Measurements from ENCODE around the gene DMPK.
"Not testable (repeated sequence)": the region's sequence is repeated elsewhere in the genome, so short reads cannot be mapped to it uniquely, and the experiment has no call there.

Gene DMPK

DNA sequence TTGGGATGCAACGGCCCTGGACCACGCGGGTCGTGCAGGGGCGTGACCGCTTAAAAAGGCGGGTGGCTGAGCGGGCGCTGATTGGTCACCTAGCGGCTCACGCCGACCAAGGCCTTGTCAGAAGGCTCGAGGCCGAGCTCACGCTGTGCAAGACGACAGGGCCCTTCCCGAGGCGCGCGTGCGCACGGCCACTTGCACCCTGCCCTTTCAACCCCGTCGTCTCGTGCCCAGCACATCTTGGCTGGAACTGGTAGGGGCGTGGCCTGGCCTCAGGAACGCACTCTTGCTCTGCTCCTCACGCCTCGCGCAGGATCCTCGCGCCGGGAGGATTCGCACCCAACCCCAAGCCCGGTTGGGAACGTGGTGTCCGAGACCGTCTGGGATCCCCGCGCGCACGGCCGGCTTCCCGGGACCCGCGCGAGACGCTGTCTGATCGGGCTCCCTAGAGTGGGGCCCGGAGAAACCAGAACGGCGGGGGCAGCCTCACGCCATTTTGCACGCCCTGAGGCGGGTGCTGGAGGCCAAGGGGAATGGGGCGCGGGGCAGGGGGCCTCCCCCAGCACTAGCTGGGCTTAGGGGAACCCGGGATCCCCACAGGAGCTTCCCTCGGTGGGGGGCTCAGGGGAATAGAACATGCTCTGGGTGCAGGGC is 49.0 kb downstream of the DMPK start, which contains the start of gene MEIOSIN:
Gene MEIOSIN (plus strand): TSS at position 280 of the 651 bp plus-strand sequence. CDS start 1,938 bp downstream, outside the sequence.
- DNase-seq = no peak

DNA sequence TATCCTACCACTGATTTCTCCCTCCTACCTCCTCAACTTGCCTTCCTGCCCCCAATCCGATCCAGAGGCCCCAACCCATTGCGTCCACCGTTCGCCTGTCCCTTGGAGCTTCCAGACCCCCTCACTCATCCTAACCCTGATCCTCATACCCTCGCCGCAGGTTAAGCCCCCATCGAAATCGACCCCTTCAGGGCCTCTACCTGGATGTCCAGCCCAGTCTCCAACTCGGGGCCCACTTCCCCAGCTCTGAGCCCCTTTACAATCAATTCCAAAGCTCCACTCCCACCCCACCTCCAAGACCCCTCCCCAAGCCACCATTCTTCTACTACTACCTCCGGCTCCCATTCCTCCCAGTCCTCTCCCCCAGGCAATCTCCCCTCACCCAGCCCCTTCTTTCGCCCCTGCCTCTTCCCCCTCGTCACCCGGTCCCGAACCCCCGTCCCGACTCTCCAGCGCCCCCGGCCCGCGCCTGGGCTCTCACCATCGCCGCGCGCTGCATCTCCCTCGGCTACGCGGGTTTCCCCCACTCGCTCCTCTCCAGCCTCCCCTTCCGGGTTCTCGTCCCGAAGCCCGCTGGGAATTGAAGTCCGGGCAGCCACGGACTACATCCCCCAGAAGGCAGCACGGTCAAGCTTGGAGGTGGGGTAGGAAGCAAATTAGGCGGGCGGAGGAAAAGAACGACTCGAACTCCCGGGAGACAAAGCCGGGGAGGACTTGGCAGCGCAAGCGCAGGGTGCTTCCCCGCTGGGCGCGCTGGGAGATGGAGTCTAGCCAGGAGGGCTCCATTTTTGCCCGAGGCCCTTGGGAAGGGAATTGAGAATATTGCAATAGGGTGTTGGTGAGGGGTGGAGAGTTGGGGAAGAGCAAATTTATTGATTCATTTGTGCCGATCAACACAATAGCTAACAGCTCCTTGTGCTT is 51.7 kb downstream of the DMPK start, which contains the start of gene FBXO46:
Gene FBXO46 (minus strand): TSS at position 529 of the 921 bp plus-strand sequence. CDS start 17,401 bp downstream, outside the sequence.
- DNase-seq = peak; percentile 99

DNA sequence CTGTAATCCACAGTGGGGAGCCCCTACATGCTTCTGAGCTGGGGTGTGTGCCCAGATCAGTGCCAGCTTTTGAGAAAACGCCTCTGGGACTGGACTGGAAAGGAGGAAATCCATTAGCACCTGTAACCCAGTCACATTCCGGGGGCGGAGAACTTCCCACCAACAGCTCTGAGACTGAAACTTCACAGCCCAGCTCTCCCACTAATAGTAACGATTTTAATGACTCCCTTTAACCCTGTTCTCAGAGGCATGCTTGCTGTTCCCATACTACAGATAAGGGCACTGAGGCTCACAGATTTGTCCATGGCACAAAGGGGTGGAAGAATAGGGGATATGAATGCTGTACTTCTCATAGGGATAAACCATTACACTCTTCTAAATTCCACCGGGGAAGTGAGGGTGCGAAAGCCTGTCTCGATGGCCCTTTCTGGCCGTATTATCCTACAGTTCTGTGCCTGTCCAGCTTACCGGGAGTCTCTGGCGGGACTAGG is 52.4 kb downstream of the DMPK start:
- DNase-seq = peak; percentile 25

DNA sequence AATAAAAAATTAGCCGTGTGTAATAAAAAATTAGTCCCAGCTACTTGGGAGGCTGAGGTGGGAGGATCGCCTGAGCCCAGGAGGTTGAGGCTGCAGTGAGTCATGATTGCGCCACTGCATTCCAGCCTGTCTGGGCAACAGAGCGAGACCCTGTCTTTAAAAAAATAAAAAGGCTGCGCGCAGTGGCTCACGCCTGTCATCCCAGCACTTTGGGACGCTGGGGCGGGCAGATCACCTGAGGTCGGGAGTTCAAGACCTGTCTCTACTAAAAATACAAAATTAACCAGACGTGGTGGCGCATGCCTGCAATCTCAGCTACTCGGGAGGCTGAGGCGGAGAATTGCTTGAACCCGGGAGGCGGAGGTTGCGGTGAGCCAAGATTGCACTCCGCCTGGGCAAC is 53.6 kb downstream of the DMPK start:
- not testable (repeated sequence) for DNase-seq

- DNase-seq = not testable (repeated sequence)
Observed at GRCh38 chr19:45720065-45720464, 62.2 kb downstream of the DMPK start.
